ENCODE measurements around the gene ENTHD1. TPM values are rescaled to one million over a fixed set of nuclear protein-coding genes. Genes with fewer than 3 reads are reported as not detected.

The ENTHD1 gene
- total and polyA plus RNA-seq, 9 of the 15 experiments (the other 6 are each of a cell fraction or from before 2014, with no cell fraction given) = 0.13 to 0.98 (median 0.35) TPM

- no peak for TF ChIP-seq GATAD2A (IDR thresholded peaks at IDR 0.05)
- no peak for TF ChIP-seq FOXJ3 (CRISPR knock-in tag; IDR thresholded peaks at IDR 0.05)
- TF ChIP-seq ATF7 (IDR thresholded peaks at IDR 0.05) = no peak
- no peak for TF ChIP-seq TEAD1 (CRISPR knock-in tag; IDR thresholded peaks at IDR 0.05)
- no peak for TF ChIP-seq ZNF518B (CRISPR knock-in tag; IDR thresholded peaks at IDR 0.05)
- TF ChIP-seq ZNF324 (CRISPR knock-in tag; IDR thresholded peaks at IDR 0.05) = no peak
- no peak for TF ChIP-seq ETV6 (IDR thresholded peaks at IDR 0.05; ENCODE audit: borderline replicate concordance in 1 of 2, low read depth in 2 of 2, low read length in 1 of 2)
- TF ChIP-seq ETV6 (CRISPR knock-in tag; IDR thresholded peaks at IDR 0.05; ENCODE audit: borderline replicate concordance) = no peak
- TF ChIP-seq KDM2B (CRISPR knock-in tag; IDR thresholded peaks at IDR 0.05) = no peak
- TF ChIP-seq ZNF239 (CRISPR knock-in tag; IDR thresholded peaks at IDR 0.05) = no peak
- no peak for TF ChIP-seq RNF219 (CRISPR knock-in tag; IDR thresholded peaks at IDR 0.05)
- TF ChIP-seq CTCF (IDR thresholded peaks at IDR 0.05 in 2 of 3, conservative IDR thresholded peaks at IDR 0.05 in 1 of 3; ENCODE audit: insufficient read depth in 2 of 3, low read depth in 1 of 3, low read length in 3 of 3) = peak; percentile 70 to 78 (median 71)
- TF ChIP-seq NUFIP1 (IDR thresholded peaks at IDR 0.05; ENCODE audit: partially characterized antibody) = no peak
Observed at GRCh38 chr22:39932918-39933649, 39.5 kb upstream of the ENTHD1 start (continued).

All from K562 (cell line).